ENCODE data around the gene MIGA2. TPM values are rescaled to one million over a fixed set of nuclear protein-coding genes. Genes with fewer than 3 reads are reported as not detected.

Gene MIGA2
- polyA plus RNA-seq, 2 of the 4 experiments (the other 2 are of a cell fraction), result 6.4 to 16.1 TPM

- no peak overlapping the region for H3K4me2 ChIP-seq
- CTCF ChIA-PET, result interaction anchor here (0.6 to 1.0 kb wide), 3 partner anchors 10 to 1695 kb away, joined by 3 to 4 read pairs (median 4); no protein-coding TSS in a partner anchor
- H3K4me3 ChIP-seq, result no peak overlapping the region
- H3K9me3 ChIP-seq, result no peaks in the 10 kb centered on the region
- DNase-seq (ENCODE audit: low read depth in 1 of 2, low spot score in 1 of 2) (no peak), FAIRE-seq (no peak), ATAC-seq (no peak)
- 90% methylated on average over 8 of the region's 11 CpGs for WGBS (ENCODE audit: missing lambda C conversion rate)
- POLR2A ChIA-PET, result no interaction called here
- no peaks in the 10 kb centered on the region for H3K4me1 ChIP-seq
- TF ChIP-seq RFX5 (IDR thresholded peaks at IDR 0.05) (no peak), TFCP2L1 (CRISPR knock-in tag; IDR thresholded peaks at IDR 0.05) (no peak), USF2 (IDR thresholded peaks at IDR 0.05) (no peak), ELK1 (IDR thresholded peaks at IDR 0.05; ENCODE audit: low read depth, low read length) (no peak), HOXB5 (CRISPR knock-in tag; IDR thresholded peaks at IDR 0.05) (no peak), REST (IDR thresholded peaks at IDR 0.05) (no peak), JUNB (IDR thresholded peaks at IDR 0.05) (no peak), HOXA7 (CRISPR knock-in tag; IDR thresholded peaks at IDR 0.05) (no peak), NR3C1 (IDR thresholded peaks at IDR 0.05) (no peak), CBX2 (IDR thresholded peaks at IDR 0.05; ENCODE audit: borderline replicate concordance, low read depth) (no peak), PBX3 (IDR thresholded peaks at IDR 0.05) (no peak), ESRRA (IDR thresholded peaks at IDR 0.05; ENCODE audit: borderline replicate concordance, low read length) (no peak), CHD2 (IDR thresholded peaks at IDR 0.05; ENCODE audit: low read length, partially characterized antibody) (no peak), ZNF302 (CRISPR knock-in tag; IDR thresholded peaks at IDR 0.05) (no peak)
- H3K27ac ChIP-seq, result no peak overlapping the region
Measured at GRCh38 chr9:129011761-129012181, 24.7 kb upstream of the MIGA2 start.

GRCh38 chr9:129012343-129012742, 24.1 kb upstream of the MIGA2 start:
- Histone ChIP-seq H3K4me3 (no peak overlapping the region), H3K9me3 (no peaks in the 10 kb centered on the region), H3K27ac (no peak overlapping the region), H3K4me1 (no peaks in the 10 kb centered on the region), H3K4me2 (no peak overlapping the region)
- WGBS (ENCODE audit: missing lambda C conversion rate), result 82% methylated on average over 7 of the region's 7 CpGs
- ChIA-PET POLR2A (no interaction called here), CTCF (interaction anchor here (1.0 to 1.1 kb wide), 3 partner anchors 11 to 84 kb away, joined by 3 to 4 read pairs (median 4); no protein-coding TSS in a partner anchor)
- no peak for DNase-seq (ENCODE audit: low read depth in 1 of 2, low spot score in 1 of 2)
- no peak for FAIRE-seq
- no peak for ATAC-seq
- TF ChIP-seq FOSL2 (IDR thresholded peaks at IDR 0.05), result no peak
- no peak for TF ChIP-seq FOSL2 (CRISPR knock-in tag; IDR thresholded peaks at IDR 0.05)
- no peak for TF ChIP-seq TFCP2L1 (CRISPR knock-in tag; IDR thresholded peaks at IDR 0.05)
- no peak for TF ChIP-seq HOXA7 (CRISPR knock-in tag; IDR thresholded peaks at IDR 0.05)
- TF ChIP-seq HDAC2 (IDR thresholded peaks at IDR 0.05), result no peak
- TF ChIP-seq ZNF302 (CRISPR knock-in tag; IDR thresholded peaks at IDR 0.05), result no peak
- no peak for TF ChIP-seq FOXS1 (CRISPR knock-in tag; IDR thresholded peaks at IDR 0.05)
- TF ChIP-seq BCL3 (IDR thresholded peaks at IDR 0.05), result no peak
- no peak for TF ChIP-seq JUN (IDR thresholded peaks at IDR 0.05)
- no peak for TF ChIP-seq CBX8 (IDR thresholded peaks at IDR 0.05)
- no peak for TF ChIP-seq TP53 (CRISPR knock-in tag; IDR thresholded peaks at IDR 0.05)
- no peak for TF ChIP-seq HMGXB4 (CRISPR knock-in tag; IDR thresholded peaks at IDR 0.05; ENCODE audit: borderline replicate concordance)
- TF ChIP-seq NFE2L2 (conservative IDR thresholded peaks at IDR 0.05; ENCODE audit: low read length), result no peak
- no peak for TF ChIP-seq BHLHE40 (IDR thresholded peaks at IDR 0.05; ENCODE audit: low read depth, low read length)
- TF ChIP-seq GATA3 (IDR thresholded peaks at IDR 0.05; ENCODE audit: borderline replicate concordance), result no peak
- no peak for TF ChIP-seq EHF (CRISPR knock-in tag; IDR thresholded peaks at IDR 0.05)
- no peak for TF ChIP-seq ZC3H11A (IDR thresholded peaks at IDR 0.05)
- TF ChIP-seq HOXB13 (CRISPR knock-in tag; IDR thresholded peaks at IDR 0.05; ENCODE audit: low read depth), result no peak
- no peak for TF ChIP-seq CHD2 (IDR thresholded peaks at IDR 0.05; ENCODE audit: low read length, partially characterized antibody)

Measured in A549 (cell line).